Endodermal cell (in vitro differentiated cells): ENCODE results near the gene VAV3. TPM values are rescaled to one million over a fixed set of nuclear protein-coding genes. Genes with fewer than 3 reads are reported as not detected.

Source experiments
- DNase-seq: peaks from one replicate; pipeline ENCODE4 v3.0.0-alpha.2; 2017
- H3K27ac ChIP-seq: 2 replicates; pipeline ENCODE4 v1.5.1; 2013; ENCODE audit warnings: mild to moderate bottlenecking, low read depth, low read length, moderate library complexity
- H3K27me3 ChIP-seq: 2 replicates; pipeline ENCODE4 v1.6.1; 2013; ENCODE audit warnings: mild to moderate bottlenecking, low read length, moderate library complexity; ENCODE audit not compliant: insufficient read depth, control insufficient read depth, poor library complexity, severe bottlenecking
- H3K36me3 ChIP-seq: 2 replicates; pipeline ENCODE4 v1.7.0; 2013; ENCODE audit warnings: mild to moderate bottlenecking, low read length, moderate library complexity; ENCODE audit not compliant: control insufficient read depth, insufficient read depth
- H3K4me1 ChIP-seq: one replicate; pipeline ENCODE4 v1.7.0; 2013; ENCODE audit warnings: low read length; ENCODE audit not compliant: control insufficient read depth, insufficient read depth
- H3K4me3 ChIP-seq: 2 replicates; pipeline ENCODE4 v1.5.1; 2013; ENCODE audit warnings: mild to moderate bottlenecking, low read length, moderate library complexity
- H3K9ac ChIP-seq: 2 replicates; pipeline ENCODE4 v1.6.1; 2013; ENCODE audit warnings: mild to moderate bottlenecking, low read length, moderate library complexity; ENCODE audit not compliant: poor library complexity, severe bottlenecking; ENCODE audit errors: extremely low read depth
- H3K9me3 ChIP-seq: 2 replicates; pipeline ENCODE4 v1.6.1; 2013; ENCODE audit warnings: mild to moderate bottlenecking, low read length, moderate library complexity; ENCODE audit not compliant: control insufficient read depth
- H3K27ac Mint-ChIP-seq: 2 replicates; pipeline ENCODE4 v1.8.0; 2020; ENCODE audit warnings: mixed read lengths
- H3K27me3 Mint-ChIP-seq: 2 replicates; pipeline ENCODE4 v1.8.0; 2021; ENCODE audit warnings: mild to moderate bottlenecking, mixed read lengths; ENCODE audit not compliant: insufficient read depth
- H3K36me3 Mint-ChIP-seq: 2 replicates; pipeline ENCODE4 v1.8.0; 2020; ENCODE audit warnings: low read depth, mixed read lengths
- H3K4me1 Mint-ChIP-seq: 2 replicates; pipeline ENCODE4 v1.8.0; 2020; ENCODE audit warnings: mixed read lengths
- H3K4me3 Mint-ChIP-seq: 2 replicates; pipeline ENCODE4 v1.8.0; 2020; ENCODE audit warnings: mild to moderate bottlenecking, moderate library complexity, mixed read lengths
- H3K9me3 Mint-ChIP-seq: 2 replicates; pipeline ENCODE4 v1.8.0; 2020; ENCODE audit warnings: mild to moderate bottlenecking, mixed read lengths
- CTCF ChIP-seq: fragments of 200-600 bp; sonication (generic); conservative IDR thresholded peaks from 2 replicates; pipeline ENCODE4 v1.5.0; 2021; ENCODE audit warnings: antibody characterized with exemption, mild to moderate bottlenecking
- WGBS, 2 experiments: methylation state at CpG; one replicate each; pipeline versions ENCODE4 v1.1.5 to v1.1.7; 2013; ENCODE audit warnings: missing lambda C conversion rate in 2 of 2, mixed read lengths in 1 of 2; ENCODE audit not compliant: insufficient coverage in 1 of 2, insufficient read length in 1 of 2; 5-methylcytosine and 5-hydroxymethylcytosine counted together
- total RNA-seq, 2 donors: library from RNA; stranded (reverse); fragmentation: NEBNext Ultra II Directional in 1 of 2; extraction: Animal tissue kit (Norgen Biotek cat#: 25700) in 1 of 2; gene quantifications; 2 replicates in 1 of 2; 3 replicates in 1 of 2; pipeline ENCODE4 v1.2.1, GENCODE V29; 2021

Gene VAV3
- total RNA-seq, 2 donors from 2014 or later: 6.9 to 9.6 TPM

GRCh38 chr1:107525961-107526360 is 439.0 kb downstream of the VAV3 start:
- Histone ChIP-seq H3K27ac (no peak overlapping the region), H3K9me3 (no peaks in the 10 kb centered on the region), H3K4me3 (no peak overlapping the region), H3K27me3 (no peaks in the 10 kb centered on the region), H3K36me3 (no peaks in the 10 kb centered on the region), H3K9ac (no peak overlapping the region), H3K4me1 (peaks cover 9% of the 10 kb centered on the region)
- no peak for TF ChIP-seq CTCF
- Mint-ChIP-seq H3K27me3 (no peaks in the 10 kb centered on the region), H3K27ac (no peak overlapping the region), H3K9me3 (no peaks in the 10 kb centered on the region), H3K36me3 (no peaks in the 10 kb centered on the region), H3K4me1 (peaks cover 65% of the 10 kb centered on the region), H3K4me3 (no peak overlapping the region)
- WGBS, 2 experiments: 94% methylated on average over 2 of the region's 2 CpGs; no CpG with 5 or more reads in 1 of the 2 experiments
- no peak for DNase-seq

GRCh38 chr1:107525145-107525544 is 439.8 kb downstream of the VAV3 start:
- H3K36me3 Mint-ChIP-seq: no peaks in the 10 kb centered on the region
- Histone ChIP-seq H3K9me3 (no peaks in the 10 kb centered on the region), H3K27me3 (no peaks in the 10 kb centered on the region), H3K4me1 (peaks cover 9% of the 10 kb centered on the region), H3K9ac (no peak overlapping the region), H3K4me3 (no peak overlapping the region), H3K36me3 (no peaks in the 10 kb centered on the region), H3K27ac (no peak overlapping the region)
- H3K4me1 Mint-ChIP-seq: peaks cover 65% of the 10 kb centered on the region
- WGBS, 2 experiments: 87 to 100% methylated on average over 1 of the region's 1 CpG
- no peak overlapping the region for H3K4me3 Mint-ChIP-seq
- no peak overlapping the region for H3K27ac Mint-ChIP-seq
- no peak for TF ChIP-seq CTCF
- no peaks in the 10 kb centered on the region for H3K27me3 Mint-ChIP-seq
- DNase-seq: no peak
- H3K9me3 Mint-ChIP-seq: no peaks in the 10 kb centered on the region

GRCh38 chr1:107524301-107524700 is 440.7 kb downstream of the VAV3 start:
- Histone ChIP-seq H3K9ac (no peak overlapping the region), H3K9me3 (no peaks in the 10 kb centered on the region), H3K4me3 (no peak overlapping the region), H3K27ac (no peak overlapping the region), H3K27me3 (no peaks in the 10 kb centered on the region), H3K4me1 (peaks cover 9% of the 10 kb centered on the region), H3K36me3 (no peaks in the 10 kb centered on the region)
- Mint-ChIP-seq H3K4me3 (no peak overlapping the region), H3K27ac (no peak overlapping the region), H3K27me3 (no peaks in the 10 kb centered on the region), H3K9me3 (no peaks in the 10 kb centered on the region), H3K4me1 (peaks cover 59% of the 10 kb centered on the region), H3K36me3 (no peaks in the 10 kb centered on the region)
- WGBS, 2 experiments: 91% methylated on average over 2 of the region's 2 CpGs; no CpG with 5 or more reads in 1 of the 2 experiments
- no peak for DNase-seq
- TF ChIP-seq CTCF: no peak
